ENCODE results near the gene CENPO. TPM values are rescaled to one million over a fixed set of nuclear protein-coding genes. Genes with fewer than 3 reads are reported as not detected.
"Not testable (repeated sequence)": the region's sequence is repeated elsewhere in the genome, so short reads cannot be mapped to it uniquely, and the experiment has no call there.

CENPO gene
- total RNA-seq, 1 experiment from 2014 or later: 33.0 TPM

DNA sequence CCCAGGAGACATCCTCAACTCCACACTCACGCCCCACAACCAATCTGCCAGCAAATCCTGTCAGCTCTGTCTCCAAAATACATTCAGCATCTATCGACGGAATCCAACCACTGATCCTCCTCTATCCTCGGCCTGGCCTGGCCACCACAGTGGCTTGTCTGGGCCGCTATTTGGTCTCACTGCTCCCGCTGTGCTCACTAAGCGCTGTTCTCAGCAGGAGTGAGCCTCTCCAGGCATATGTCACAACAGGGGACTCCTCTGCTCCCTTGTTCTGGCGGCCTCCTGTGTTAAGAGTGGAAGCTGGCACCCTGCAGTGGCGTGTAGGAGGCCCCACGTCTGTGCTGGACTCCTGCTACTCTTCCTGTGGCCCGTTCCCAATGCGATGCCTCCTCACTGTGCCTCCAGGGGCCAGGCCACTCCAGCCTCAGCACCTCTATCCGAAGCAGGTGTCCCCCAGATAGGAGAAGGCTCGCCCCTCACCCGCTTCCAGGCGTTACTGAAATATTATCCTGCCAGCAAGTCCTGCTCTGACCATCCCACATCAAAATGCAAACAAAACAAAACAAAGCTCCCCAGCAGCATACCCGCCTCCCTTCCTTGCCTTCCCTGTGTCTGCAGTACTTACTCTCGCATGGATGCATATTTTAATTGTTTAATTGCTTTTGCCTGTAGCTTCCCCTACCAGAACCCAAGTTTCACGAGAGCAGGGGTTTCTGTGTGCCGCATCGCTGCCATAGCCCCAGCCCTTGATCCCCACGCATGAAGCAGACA, 39.9 kb downstream of the CENPO start:
- intact Hi-C loops (cut with micrococcal nuclease; ENCODE audit: unreplicated experiment): loop anchor here (5.0 kb wide), 1 partner anchor 364 kb away; no protein-coding TSS in a partner anchor
- Histone ChIP-seq H4K20me1 (ENCODE audit: insufficient read depth) (no peaks in the 10 kb centered on the region), H3K9me2 (ENCODE audit: insufficient read depth) (no peaks in the 10 kb centered on the region), H3K27me3 (ENCODE audit: insufficient read depth, low read depth) (no peaks in the 10 kb centered on the region), H3K27ac (no peak overlapping the region), H3F3A (ENCODE audit: insufficient read depth, low read depth) (no peaks in the 10 kb centered on the region; the same call in 1 of the 2 replicates), H3K4me1 (replicated peaks; ENCODE audit: insufficient read depth) (no peaks in the 10 kb centered on the region), H3K4me2 (no peak overlapping the region), H3K36me3 (ENCODE audit: low read depth) (no peaks in the 10 kb centered on the region), H3K4me3 (no peak overlapping the region), H2AFZ (no peak overlapping the region), H3K9me3 (ENCODE audit: insufficient read depth, low read depth) (no peaks in the 10 kb centered on the region), H3K79me2 (ENCODE audit: low read depth) (no peaks in the 10 kb centered on the region)
- POLR2A ChIA-PET (ENCODE audit: unreplicated experiment): no interaction called here
- TF ChIP-seq EZH2 (IDR thresholded peaks at IDR 0.05; ENCODE audit: low read depth) (no peak), CTCF (conservative IDR thresholded peaks at IDR 0.05) (no peak)
- no peak for DNase-seq
- CTCF ChIA-PET: no interaction called here
- no TSS peak for BruUV-seq (replicated peaks)

DNA sequence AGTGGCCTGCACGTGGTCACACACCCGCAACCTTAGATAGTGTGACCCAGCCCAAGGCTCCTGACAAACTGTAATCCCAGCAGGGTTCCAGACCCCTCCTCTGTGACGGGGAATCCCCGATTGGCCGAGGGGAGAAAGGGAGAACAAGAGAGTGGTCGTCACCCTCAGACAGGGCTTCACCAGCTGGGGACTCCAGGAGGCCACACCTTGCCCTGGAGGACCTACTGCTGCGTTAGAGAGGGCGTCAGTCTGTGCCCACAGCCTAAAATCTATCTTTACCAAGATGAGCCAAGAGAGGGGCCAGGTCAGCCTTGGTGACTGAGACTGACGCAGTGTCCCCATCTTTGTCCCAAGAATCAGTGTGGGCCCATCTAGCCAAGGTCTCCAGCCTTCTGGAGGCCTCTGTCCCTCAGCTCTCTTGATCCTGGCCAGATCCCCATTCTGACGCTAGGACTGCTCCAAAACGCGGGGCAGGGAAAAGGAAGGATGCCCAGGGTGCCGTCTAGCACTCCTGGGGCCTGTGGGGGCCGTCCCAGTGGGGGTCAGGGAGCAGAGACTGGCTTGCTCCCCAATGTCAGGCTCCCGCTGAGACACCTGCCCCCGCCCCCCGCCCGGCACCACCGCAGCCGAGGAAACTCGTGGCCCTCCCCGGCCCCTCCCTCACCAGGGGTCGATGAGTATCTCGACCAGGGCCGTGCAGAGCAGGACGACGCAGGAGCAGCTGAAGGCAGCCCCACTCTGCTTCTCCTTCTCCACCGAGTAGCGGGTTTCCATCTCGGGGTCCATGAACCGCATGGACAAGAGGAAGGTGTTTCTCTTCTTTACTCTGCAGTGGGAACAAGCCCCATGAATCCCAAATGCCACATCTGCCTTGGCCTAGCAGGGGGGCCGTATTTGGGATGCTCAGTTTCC, 40.9 kb downstream of the CENPO start:
- ChIA-PET CTCF (no interaction called here), POLR2A (ENCODE audit: unreplicated experiment) (no interaction called here)
- H3K4me1 ChIP-seq (replicated peaks; ENCODE audit: insufficient read depth): no peaks in the 10 kb centered on the region
- H2AFZ ChIP-seq: no peak overlapping the region
- no peak overlapping the region for H3K4me3 ChIP-seq
- no peaks in the 10 kb centered on the region for H3K27me3 ChIP-seq (ENCODE audit: insufficient read depth, low read depth)
- H3K9me3 ChIP-seq (ENCODE audit: insufficient read depth, low read depth): no peaks in the 10 kb centered on the region
- intact Hi-C loops (cut with micrococcal nuclease; ENCODE audit: unreplicated experiment): loop anchor here (5.0 kb wide), 1 partner anchor 363 kb away; no protein-coding TSS in a partner anchor
- H3K36me3 ChIP-seq (ENCODE audit: low read depth): no peaks in the 10 kb centered on the region
- TF ChIP-seq EZH2 (IDR thresholded peaks at IDR 0.05; ENCODE audit: low read depth): no peak
- TF ChIP-seq CTCF (conservative IDR thresholded peaks at IDR 0.05): no peak
- no peak overlapping the region for H3K27ac ChIP-seq
- no peaks in the 10 kb centered on the region for H3F3A ChIP-seq (ENCODE audit: insufficient read depth, low read depth)
- H3K4me2 ChIP-seq: no peak overlapping the region
- no peak for DNase-seq
- H4K20me1 ChIP-seq (ENCODE audit: insufficient read depth): no peaks in the 10 kb centered on the region
- no TSS peak for BruUV-seq (replicated peaks)
- H3K79me2 ChIP-seq (ENCODE audit: low read depth): no peaks in the 10 kb centered on the region
- no peaks in the 10 kb centered on the region for H3K9me2 ChIP-seq (ENCODE audit: insufficient read depth)

DNA sequence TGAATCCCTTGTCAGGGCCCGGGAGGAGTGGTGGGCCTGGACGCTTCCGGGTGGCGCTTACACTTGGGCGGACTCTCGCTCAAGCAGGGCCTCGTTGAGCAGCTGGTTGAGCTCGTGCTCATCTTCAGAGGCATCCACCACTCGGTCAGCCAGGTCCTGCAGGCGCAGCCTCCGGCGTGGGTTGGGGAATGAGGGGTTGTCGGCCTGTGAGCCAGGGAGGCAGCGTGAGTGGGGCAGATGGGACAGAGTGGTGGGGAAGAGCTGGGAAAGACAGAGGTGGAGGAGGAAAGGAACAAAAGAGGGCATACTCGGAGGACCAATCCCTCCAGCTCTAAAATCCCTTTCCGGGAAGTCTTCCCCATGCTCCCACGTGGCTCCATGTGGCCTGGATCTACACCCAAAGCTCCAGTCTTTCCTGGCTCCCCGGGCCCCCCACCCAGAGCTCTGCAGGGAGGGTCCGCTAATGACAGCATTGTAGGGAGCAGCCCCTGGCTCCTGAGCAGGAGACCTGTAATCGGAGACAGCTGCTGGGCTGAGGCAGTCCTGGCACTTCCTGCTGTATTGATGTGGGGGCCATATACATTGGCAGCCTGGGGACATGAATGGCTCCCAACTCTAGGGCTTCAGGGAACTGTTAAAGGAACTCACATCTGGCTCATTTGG, 41.6 kb downstream of the CENPO start:
- no peaks in the 10 kb centered on the region for H3F3A ChIP-seq (ENCODE audit: insufficient read depth, low read depth)
- H3K9me3 ChIP-seq (ENCODE audit: insufficient read depth, low read depth): no peaks in the 10 kb centered on the region
- intact Hi-C loops (cut with micrococcal nuclease; ENCODE audit: unreplicated experiment): loop anchor here (5.0 kb wide), 1 partner anchor 362 kb away; no protein-coding TSS in a partner anchor
- H3K79me2 ChIP-seq (ENCODE audit: low read depth): no peaks in the 10 kb centered on the region
- CTCF ChIA-PET: no interaction called here
- no TSS peak for BruUV-seq (replicated peaks)
- no peak overlapping the region for H3K27ac ChIP-seq
- H4K20me1 ChIP-seq (ENCODE audit: insufficient read depth): no peaks in the 10 kb centered on the region
- no peaks in the 10 kb centered on the region for H3K36me3 ChIP-seq (ENCODE audit: low read depth)
- no peak overlapping the region for H3K4me3 ChIP-seq
- no peaks in the 10 kb centered on the region for H3K4me1 ChIP-seq (replicated peaks; ENCODE audit: insufficient read depth)
- no peak overlapping the region for H2AFZ ChIP-seq
- H3K9me2 ChIP-seq (ENCODE audit: insufficient read depth): no peaks in the 10 kb centered on the region
- POLR2A ChIA-PET (ENCODE audit: unreplicated experiment): no interaction called here
- no peaks in the 10 kb centered on the region for H3K27me3 ChIP-seq (ENCODE audit: insufficient read depth, low read depth)
- no peak for TF ChIP-seq EZH2 (IDR thresholded peaks at IDR 0.05; ENCODE audit: low read depth)
- TF ChIP-seq CTCF (conservative IDR thresholded peaks at IDR 0.05): no peak
- DNase-seq: no peak
- H3K4me2 ChIP-seq: no peak overlapping the region

DNA sequence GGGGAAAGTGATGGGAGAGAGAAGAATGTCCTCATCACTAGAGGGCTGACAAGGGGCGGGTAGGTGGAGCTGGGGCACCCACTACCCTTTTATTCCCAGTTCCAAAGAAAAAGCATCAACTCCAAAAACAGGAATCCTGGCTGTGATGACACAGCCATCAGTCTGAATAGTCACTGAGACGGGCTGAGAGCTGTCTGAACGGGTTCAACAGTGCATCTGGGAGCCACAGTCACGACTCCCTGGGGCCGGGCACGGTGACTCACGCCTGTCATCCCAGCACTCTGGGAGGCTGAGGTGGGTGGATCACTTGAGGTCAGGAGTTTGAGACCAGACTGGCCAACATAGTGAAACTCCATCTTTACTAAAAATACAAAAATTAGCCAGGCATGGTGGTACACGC, 42.2 kb downstream of the CENPO start:
- H2AFZ ChIP-seq; CTCF ChIA-PET; H3K4me1 ChIP-seq (replicated peaks; ENCODE audit: insufficient read depth); H3K27me3 ChIP-seq (ENCODE audit: insufficient read depth, low read depth); intact Hi-C loops (cut with micrococcal nuclease; ENCODE audit: unreplicated experiment); H3K36me3 ChIP-seq (ENCODE audit: low read depth); H3K79me2 ChIP-seq (ENCODE audit: low read depth); H3K4me2 ChIP-seq; H4K20me1 ChIP-seq (ENCODE audit: insufficient read depth); POLR2A ChIA-PET (ENCODE audit: unreplicated experiment); H3K9me2 ChIP-seq (ENCODE audit: insufficient read depth); H3K4me3 ChIP-seq; H3K27ac ChIP-seq; BruUV-seq (replicated peaks); H3K9me3 ChIP-seq (ENCODE audit: insufficient read depth, low read depth); DNase-seq; H3F3A ChIP-seq (ENCODE audit: insufficient read depth, low read depth): not testable (repeated sequence)
